NCI-H146 (cell line): Measurements from ENCODE around the gene OR52J3.
"Not testable (repeated sequence)": the region's sequence is repeated elsewhere in the genome, so short reads cannot be mapped to it uniquely, and the experiment has no call there.

Source experiments
- DNase-seq: peaks from one replicate; lab custom pipeline; 2025; lab: John Stamatoyannopoulos, UW

The OR52J3 gene

GRCh38 chr11:5046226-5046625, at the start of gene OR52J3:
OR52J3 (plus strand) TSS chr11:5046526; CDS start chr11:5046526, 0 bp downstream.
- no peak for DNase-seq

DNA sequence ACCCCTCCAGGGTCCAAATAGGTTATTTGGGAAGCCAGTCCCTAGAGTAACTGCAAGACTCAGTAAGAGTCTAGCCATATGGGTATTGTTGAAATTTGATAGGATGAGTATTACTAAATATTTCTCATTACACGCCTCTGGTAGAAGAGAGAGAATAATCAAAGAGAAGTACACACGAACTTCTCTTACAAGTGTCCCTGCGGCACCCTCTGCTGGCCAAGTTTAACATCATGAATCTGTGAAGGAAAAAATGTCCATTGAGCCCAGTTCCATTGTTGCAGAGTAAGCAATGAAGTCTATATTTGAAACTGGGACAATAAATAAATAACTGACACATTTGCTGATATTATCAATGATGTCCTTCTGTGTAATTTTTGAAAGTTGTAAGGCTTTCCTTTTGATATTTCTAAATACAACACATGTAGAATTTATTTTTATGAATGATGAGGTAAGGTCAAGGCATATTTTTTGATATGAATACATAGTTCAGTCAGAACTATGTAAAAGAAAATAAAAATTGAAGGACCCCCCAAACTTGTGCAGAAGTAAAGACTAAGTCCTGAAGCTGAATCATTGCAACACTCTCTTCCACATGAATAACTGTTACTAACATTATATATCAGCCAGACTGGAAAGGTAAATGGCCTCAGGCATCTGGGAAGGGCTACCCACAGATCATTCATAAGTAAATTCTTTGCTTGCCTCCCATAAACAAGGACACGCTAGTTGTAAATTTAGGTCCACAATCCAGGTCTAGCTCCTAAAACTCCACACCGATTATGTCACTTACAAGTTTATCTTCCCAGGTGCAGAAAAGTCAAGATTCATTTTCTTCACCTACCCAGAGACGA, 41.7 kb upstream of the OR52J3 start:
- DNase-seq = peak; percentile 75

GRCh38 chr11:5007561-5007960, 38.8 kb upstream of the OR52J3 start:
- DNase-seq = no peak

- no peak for DNase-seq
These were observed 35.1 kb upstream of the OR52J3 start for GRCh38 chr11:5011254-5011653.

DNA sequence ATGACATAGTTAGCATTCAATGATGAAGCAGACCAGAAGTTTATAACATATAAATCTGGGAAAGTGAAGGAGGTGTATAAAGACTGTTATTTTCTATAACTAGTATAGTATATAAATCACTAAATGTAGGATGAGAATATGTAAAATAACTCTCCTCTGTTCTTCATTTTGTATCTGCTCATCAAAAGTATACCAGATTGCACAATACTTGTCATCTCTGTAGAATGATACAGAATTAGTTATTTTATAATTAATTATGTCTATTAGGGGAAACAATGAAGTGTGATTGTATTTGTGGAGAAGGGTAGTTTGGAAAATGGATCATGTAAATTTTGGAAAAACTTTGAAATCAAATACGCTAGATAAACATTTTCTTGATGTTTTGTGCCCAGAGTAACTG, 33.3 kb upstream of the OR52J3 start:
- no peak for DNase-seq

DNA sequence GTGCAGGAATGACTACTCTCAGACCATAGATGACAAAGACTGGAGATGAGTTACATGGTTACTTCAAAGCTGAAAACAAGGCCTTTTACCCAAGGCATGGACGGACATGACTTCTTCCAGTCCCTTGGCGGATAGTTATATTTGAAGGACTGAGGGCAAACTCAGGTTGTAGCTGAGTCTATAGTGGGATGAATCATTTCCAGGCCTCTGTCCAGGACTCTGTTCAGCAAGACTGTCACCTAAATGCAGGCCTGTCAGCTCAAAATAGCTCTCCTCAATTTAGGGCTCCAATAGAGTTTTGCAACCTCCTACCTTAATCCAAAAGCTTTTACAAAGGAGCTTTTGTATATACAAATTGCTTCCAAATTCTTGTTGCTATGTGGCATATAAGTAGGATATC, 24.3 kb upstream of the OR52J3 start:
- DNase-seq = no peak

GRCh38 chr11:5036669-5037068, 9.7 kb upstream of the OR52J3 start:
- DNase-seq = no peak

GRCh38 chr11:5037926-5038325, 8.4 kb upstream of the OR52J3 start:
- DNase-seq = no peak

DNA sequence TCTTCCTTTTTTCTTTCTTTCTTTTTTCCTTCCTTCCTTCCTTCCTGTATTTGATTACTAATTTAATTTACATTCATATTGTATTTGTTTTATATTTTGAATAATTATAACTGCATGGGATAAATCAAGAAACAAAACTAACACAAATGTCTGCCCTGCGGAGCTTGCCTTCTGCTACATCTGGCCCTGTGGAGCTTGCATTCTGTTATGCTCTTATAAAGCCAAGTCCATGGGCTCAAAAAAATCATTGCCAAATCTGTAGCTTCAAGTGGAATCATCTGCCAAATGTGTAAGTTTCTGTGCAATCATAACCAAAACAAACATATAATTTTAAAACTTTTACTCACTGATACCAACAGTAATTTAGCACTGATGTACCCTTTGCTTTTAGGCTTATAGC, 8.0 kb upstream of the OR52J3 start:
- no peak for DNase-seq

GRCh38 chr11:5040876-5041275, 5.5 kb upstream of the OR52J3 start:
- DNase-seq = no peak

GRCh38 chr11:5042091-5042490, 4.2 kb upstream of the OR52J3 start:
- DNase-seq = no peak

- DNase-seq = no peak
These were observed 2.9 kb upstream of the OR52J3 start for GRCh38 chr11:5043380-5043779.

DNA sequence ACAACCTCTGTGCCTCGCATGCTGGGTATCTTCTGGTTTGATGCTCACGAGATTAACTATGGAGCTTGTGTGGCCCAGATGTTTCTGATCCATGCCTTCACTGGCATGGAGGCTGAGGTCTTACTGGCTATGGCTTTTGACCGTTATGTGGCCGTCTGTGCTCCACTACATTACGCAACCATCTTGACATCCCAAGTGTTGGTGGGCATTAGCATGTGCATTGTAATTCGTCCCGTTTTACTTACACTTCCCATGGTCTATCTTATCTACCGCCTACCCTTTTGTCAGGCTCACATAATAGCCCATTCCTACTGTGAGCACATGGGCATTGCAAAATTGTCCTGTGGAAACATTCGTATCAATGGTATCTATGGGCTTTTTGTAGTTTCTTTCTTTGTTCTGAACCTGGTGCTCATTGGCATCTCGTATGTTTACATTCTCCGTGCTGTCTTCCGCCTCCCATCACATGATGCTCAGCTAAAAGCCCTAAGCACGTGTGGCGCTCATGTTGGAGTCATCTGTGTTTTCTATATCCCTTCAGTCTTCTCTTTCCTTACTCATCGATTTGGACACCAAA, 516 bp downstream of the OR52J3 start:
- DNase-seq = no peak

- not testable (repeated sequence) for DNase-seq
These were observed 12.4 kb downstream of the OR52J3 start for GRCh38 chr11:5058679-5059078.

DNA sequence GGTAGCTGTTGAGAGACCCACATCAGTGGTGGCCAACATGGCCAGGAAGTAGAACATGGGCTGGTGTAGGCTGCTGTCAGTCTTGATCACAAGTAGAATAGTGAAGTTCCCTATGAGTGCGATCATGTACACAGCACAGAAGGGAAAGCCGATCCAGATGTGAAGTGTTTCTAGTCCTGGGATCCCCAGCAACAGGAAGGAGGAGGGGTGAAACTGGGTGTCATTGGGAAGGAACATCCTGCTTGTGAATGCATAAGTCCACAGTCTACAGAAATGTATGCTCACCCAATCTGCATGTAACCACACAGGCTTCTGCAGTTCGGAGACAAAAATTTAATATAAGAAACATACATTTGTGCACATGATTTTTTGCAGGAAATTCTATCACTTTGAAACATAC, 13.1 kb downstream of the OR52J3 start, which contains the start of gene OR52E2:
TSS of gene OR52E2 (minus strand) at position 237 of the 400 bp plus-strand sequence. CDS start at position 237, 0 bp downstream.
- DNase-seq = no peak

GRCh38 chr11:5065027-5065426, 18.7 kb downstream of the OR52J3 start:
- no peak for DNase-seq

DNA sequence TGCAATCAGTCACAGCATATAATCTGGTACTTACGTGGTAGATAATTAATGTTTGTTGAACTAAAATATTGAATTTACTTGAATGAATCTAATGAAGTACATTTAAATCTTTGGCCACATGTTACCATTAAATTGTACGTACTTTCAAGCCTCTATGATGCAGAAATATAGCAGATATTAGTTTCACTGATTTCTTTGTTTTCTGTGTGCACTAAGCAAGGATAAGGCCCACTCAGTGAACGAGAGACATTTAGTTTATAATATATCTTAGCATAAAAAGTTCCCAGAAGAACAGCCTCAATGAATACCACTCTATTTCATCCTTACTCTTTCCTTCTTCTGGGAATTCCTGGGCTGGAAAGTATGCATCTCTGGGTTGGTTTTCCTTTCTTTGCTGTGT, 22.9 kb downstream of the OR52J3 start, which contains the start of gene OR52E1:
TSS of gene OR52E1 (plus strand) at position 301 of the 400 bp plus-strand sequence.
- DNase-seq = no peak

DNA sequence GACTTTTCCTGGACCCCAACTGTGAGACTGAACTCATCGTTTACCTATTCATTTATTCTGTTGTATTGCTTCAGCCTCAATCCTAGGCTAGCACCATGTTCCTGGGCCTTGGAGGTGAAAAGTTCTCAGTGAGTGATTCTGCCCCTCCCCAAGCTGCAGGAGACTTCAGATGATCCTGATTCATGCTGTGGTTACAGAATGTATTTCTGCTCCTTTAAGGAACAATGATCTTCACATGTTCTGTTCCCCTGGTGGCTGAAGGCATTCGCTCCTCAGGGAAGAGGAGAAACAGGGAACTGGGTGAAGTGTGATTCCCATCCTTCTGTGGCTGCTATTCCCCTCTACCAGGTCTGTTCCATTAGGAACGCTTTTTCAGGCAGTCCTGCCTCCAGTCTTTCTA, 25.5 kb downstream of the OR52J3 start:
- no peak for DNase-seq

DNA sequence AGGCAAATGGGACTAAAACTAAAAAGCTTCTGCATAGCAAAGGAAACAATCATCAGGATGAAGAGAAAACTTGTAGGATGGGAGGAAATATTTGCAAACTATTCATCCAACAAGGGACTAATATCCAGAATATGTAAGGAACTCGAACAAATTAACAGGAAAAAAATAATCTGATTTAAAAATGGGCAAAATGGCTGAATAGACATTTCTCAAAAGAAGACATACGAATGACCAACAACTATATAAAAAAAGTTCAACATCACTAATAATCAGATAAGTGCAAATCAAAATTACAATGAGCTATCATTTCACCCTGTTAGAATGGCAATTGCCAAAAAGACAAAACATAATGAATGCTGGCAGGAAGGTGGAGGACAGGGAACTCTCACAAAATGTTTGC, 35.1 kb downstream of the OR52J3 start:
- no peak for DNase-seq

DNA sequence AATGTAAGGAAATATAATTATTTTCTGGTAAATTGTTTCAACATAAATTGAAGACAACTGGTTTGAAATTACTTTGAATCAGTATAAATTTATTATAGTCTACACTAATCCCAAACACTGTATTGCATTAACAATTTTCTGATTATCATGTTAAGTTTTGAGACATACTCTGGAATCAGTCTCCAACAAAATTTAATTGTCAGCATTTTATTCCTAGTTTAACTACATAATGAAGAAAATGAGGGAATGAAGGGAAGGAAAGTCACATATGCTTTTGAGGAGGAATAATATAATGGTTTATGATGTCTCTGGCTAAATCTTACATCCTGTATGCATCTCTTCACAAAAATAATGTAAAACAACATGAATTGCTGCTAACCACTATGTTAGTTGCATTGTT, 37.3 kb downstream of the OR52J3 start:
- DNase-seq = no peak

GRCh38 chr11:5088556-5088955, 42.2 kb downstream of the OR52J3 start:
- DNase-seq = no peak

DNA sequence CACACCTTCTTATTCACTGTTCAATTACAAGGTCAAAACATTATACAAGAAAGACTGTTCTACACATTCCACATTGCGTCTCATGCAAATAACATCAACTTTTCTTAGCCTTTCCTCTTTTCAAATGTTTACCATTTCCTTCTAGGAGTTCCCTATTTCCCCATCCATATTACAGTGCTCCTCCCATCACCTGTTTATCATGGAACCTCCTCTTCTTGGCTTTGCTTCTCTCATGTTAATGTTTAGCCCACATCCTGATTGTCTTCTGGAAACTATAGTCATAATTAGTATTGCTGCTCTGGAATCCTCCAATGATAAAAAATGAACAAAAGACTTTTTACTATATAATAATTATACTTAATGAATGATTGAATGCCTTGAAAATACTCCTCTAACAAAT, 44.3 kb downstream of the OR52J3 start:
- DNase-seq = no peak

- no peak for DNase-seq
These were observed 46.7 kb downstream of the OR52J3 start for GRCh38 chr11:5092821-5093585.
